K562 (cell line): ENCODE measurements around the gene OST4. TPM values are rescaled to one million over a fixed set of nuclear protein-coding genes. Genes with fewer than 3 reads are reported as not detected.
A peak's percentile ranks its signal among the peaks of the same experiment; 100 is the strongest.

Experiments used
- ARID2 ChIP-seq: fragments of 450-650 bp; IDR thresholded peaks from 2 replicates; pipeline ENCODE4 v1.6.1; 2017; ENCODE audit warnings: antibody characterized with exemption, mild to moderate bottlenecking
- BCOR ChIP-seq: fragments of 450-650 bp; IDR thresholded peaks from 2 replicates; pipeline ENCODE4 v1.6.1; 2016
- CBX5 ChIP-seq: IDR thresholded peaks from 2 replicates; pipeline ENCODE4 v1.6.1; 2014; ENCODE audit warnings: low read depth, borderline replicate concordance
- CBX8 ChIP-seq: fragments of 200-600 bp; sonication (generic); IDR thresholded peaks from 2 replicates; pipeline ENCODE4 v1.6.1; 2012; ENCODE audit warnings: borderline replicate concordance, mixed run types, low read depth, mild to moderate bottlenecking, moderate library complexity, mixed read lengths, low read length, control low read depth, inconsistent platforms; ENCODE audit not compliant: poor library complexity, severe bottlenecking; ENCODE audit errors: extremely low read depth
- FOS ChIP-seq: IDR thresholded peaks from 3 replicates; pipeline ENCODE4 v1.6.1; 2011; ENCODE audit not compliant: insufficient read length; ENCODE audit errors: extremely low read depth
- FOXA3 ChIP-seq, 2 experiments: fragments of 450-650 bp in 1 of 2; sonication (generic) in 1 of 2; formaldehyde crosslinking; IDR thresholded peaks in 1 of 2; conservative IDR thresholded peaks in 1 of 2; 2 replicates each; pipeline versions ENCODE4 v1.4.0 to v1.8.0; 2020 to 2022; ENCODE audit warnings: mild to moderate bottlenecking in 2 of 2, missing genetic modification reagents in 1 of 2
- FUS ChIP-seq: fragments of 200-400 bp; formaldehyde crosslinking; optimal IDR thresholded peaks from 2 replicates; pipeline ENCODE3; 2017; ENCODE audit warnings: low read depth, low read length
- HDAC1 ChIP-seq, 2 experiments: fragments of 450-650 bp; IDR thresholded peaks; 2 replicates each; pipeline ENCODE4 v1.6.1; 2016 to 2017; ENCODE audit warnings: inconsistent platforms in 1 of 2, mild to moderate bottlenecking in 1 of 2, moderate library complexity in 1 of 2
- MAFF ChIP-seq: IDR thresholded peaks from 2 replicates; pipeline ENCODE4 v1.6.1; 2012; ENCODE audit warnings: low read length, improper control_type of control experiment
- MCM2 ChIP-seq: fragments of 450-650 bp; IDR thresholded peaks from 2 replicates; pipeline ENCODE4 v1.6.1; 2017; ENCODE audit warnings: low read depth, mild to moderate bottlenecking
- MED1 ChIP-seq: sonication (generic); formaldehyde crosslinking; IDR thresholded peaks from 2 replicates; pipeline ENCODE4 v1.8.1; 2023; ENCODE audit warnings: missing genetic modification reagents, borderline replicate concordance
- MEF2D ChIP-seq: conservative IDR thresholded peaks from 2 replicates; pipeline ENCODE4 v1.6.1; 2016; ENCODE audit warnings: low read depth, missing genetic modification characterization, missing compliant biosample characterization
- PTRF ChIP-seq: fragments of 450-650 bp; IDR thresholded peaks from 2 replicates; pipeline ENCODE4 v1.6.1; 2016; ENCODE audit warnings: mild to moderate bottlenecking, missing genetic modification characterization, missing compliant biosample characterization
- RAD21 ChIP-seq, 2 experiments: fragments of 250-450 bp in 1 of 2; fragments of 450-650 bp in 1 of 2; sonication (Bioruptor Pico) in 1 of 2; formaldehyde crosslinking in 1 of 2; IDR thresholded peaks in 1 of 2; conservative IDR thresholded peaks in 1 of 2; 2 replicates each; pipeline versions ENCODE4 v1.4.0 to v1.8.0; 2020 to 2022; ENCODE audit warnings: mild to moderate bottlenecking in 2 of 2, moderate library complexity in 1 of 2
- RCOR1 ChIP-seq, 2 experiments: IDR thresholded peaks; 2 replicates each; pipeline ENCODE4 v1.6.1; 2012; ENCODE audit warnings: low read depth in 2 of 2, low read length in 2 of 2, borderline replicate concordance in 1 of 2, improper control_type of control experiment in 1 of 2
- TAF15 ChIP-seq: fragments of 200-400 bp; formaldehyde crosslinking; IDR thresholded peaks from 2 replicates; pipeline ENCODE4 v1.6.1; 2017; ENCODE audit warnings: mild to moderate bottlenecking, low read depth, low read length, moderate library complexity
- TAF9B ChIP-seq: fragments of 450-650 bp; IDR thresholded peaks from 2 replicates; pipeline ENCODE4 v1.6.1; 2018; ENCODE audit warnings: mild to moderate bottlenecking; ENCODE audit not compliant: partially characterized antibody
- TRIM28 ChIP-seq: fragments of 450-650 bp; IDR thresholded peaks from 2 replicates; pipeline ENCODE4 v1.6.1; 2017
- ZFX ChIP-seq: sonication (generic); formaldehyde crosslinking; IDR thresholded peaks from 2 replicates; pipeline ENCODE4 v1.8.0; 2022; ENCODE audit warnings: mild to moderate bottlenecking, missing genetic modification reagents, moderate library complexity
- ZNF121 ChIP-seq: sonication (generic); formaldehyde crosslinking; conservative IDR thresholded peaks from 2 replicates; pipeline ENCODE4 v1.8.0; 2022; ENCODE audit warnings: missing genetic modification reagents
- ZNF124 ChIP-seq: sonication (generic); formaldehyde crosslinking; IDR thresholded peaks from 2 replicates; pipeline ENCODE4 v1.8.1; 2022; ENCODE audit warnings: missing genetic modification reagents
- ZNF143 ChIP-seq: sonication (generic); formaldehyde crosslinking; IDR thresholded peaks from 2 replicates; pipeline ENCODE4 v1.9.0; 2022; ENCODE audit warnings: mild to moderate bottlenecking, missing genetic modification reagents
- ZNF785 ChIP-seq: fragments of 250-450 bp; sonication (Bioruptor Pico); IDR thresholded peaks from 2 replicates; pipeline ENCODE4 v1.4.0; 2020; ENCODE audit warnings: mild to moderate bottlenecking
- polyA plus RNA-seq, 8 experiments: library from polyadenylated mRNA; depleted of rRNA in 4 of 8; stranded (reverse) in 5 of 8; unstranded in 3 of 8; fragments of >200 nt; fragmentation: Nextera tagmentation in 2 of 8; fragmentation: Illumina TruSeq in 1 of 8; extraction: Ambion mirVana in 2 of 8; extraction: Trizol in 1 of 8; gene quantifications; 2 replicates each; pipeline versions ENCODE4 v1.2.1 to v1.2.3, GENCODE V29; 2011 to 2014; ENCODE audit warnings: inconsistent platforms in 1 of 8, missing spikeins in 1 of 8
- total RNA-seq, 7 experiments: library from RNA; depleted of rRNA in 6 of 7; stranded (reverse); fragments of >200 nt in 6 of 7; fragmentation: Illumina TruSeq in 2 of 7; extraction: Trizol in 2 of 7; gene quantifications; 2 replicates each; pipeline versions ENCODE4 v1.2.1 to v1.2.3, GENCODE V29; 2011 to 2021; ENCODE audit warnings: low replicate concordance in 1 of 7
- TF ChIP-seq, protein P1 (sequence below): fragments of 250-450 bp; sonication (Bioruptor Pico); IDR thresholded peaks from 2 replicates; pipeline ENCODE4 v1.6.1; 2021; ENCODE audit warnings: mild to moderate bottlenecking
- TF ChIP-seq, protein P2 (sequence below): fragments of 250-450 bp; sonication (Bioruptor Pico); IDR thresholded peaks from 2 replicates; pipeline ENCODE4 v1.4.0; 2020; ENCODE audit warnings: borderline replicate concordance
- TF ChIP-seq, protein P3 (sequence below), 2 experiments: fragments of 200-800 bp in 1 of 2; sonication (Bioruptor generic) in 1 of 2; sonication (generic) in 1 of 2; formaldehyde crosslinking in 1 of 2; IDR thresholded peaks in 1 of 2; conservative IDR thresholded peaks in 1 of 2; 2 replicates each; pipeline versions ENCODE4 v1.5.0 to v1.6.1; 2016 to 2020; ENCODE audit warnings: missing compliant biosample characterization in 1 of 2, missing genetic modification characterization in 1 of 2, missing genetic modification reagents in 1 of 2

OST4 gene
- total and polyA plus RNA-seq, 9 of the 15 experiments (the other 6 are each of a cell fraction or from before 2014, with no cell fraction given), result 186 to 1,155 (median 355) TPM

DNA sequence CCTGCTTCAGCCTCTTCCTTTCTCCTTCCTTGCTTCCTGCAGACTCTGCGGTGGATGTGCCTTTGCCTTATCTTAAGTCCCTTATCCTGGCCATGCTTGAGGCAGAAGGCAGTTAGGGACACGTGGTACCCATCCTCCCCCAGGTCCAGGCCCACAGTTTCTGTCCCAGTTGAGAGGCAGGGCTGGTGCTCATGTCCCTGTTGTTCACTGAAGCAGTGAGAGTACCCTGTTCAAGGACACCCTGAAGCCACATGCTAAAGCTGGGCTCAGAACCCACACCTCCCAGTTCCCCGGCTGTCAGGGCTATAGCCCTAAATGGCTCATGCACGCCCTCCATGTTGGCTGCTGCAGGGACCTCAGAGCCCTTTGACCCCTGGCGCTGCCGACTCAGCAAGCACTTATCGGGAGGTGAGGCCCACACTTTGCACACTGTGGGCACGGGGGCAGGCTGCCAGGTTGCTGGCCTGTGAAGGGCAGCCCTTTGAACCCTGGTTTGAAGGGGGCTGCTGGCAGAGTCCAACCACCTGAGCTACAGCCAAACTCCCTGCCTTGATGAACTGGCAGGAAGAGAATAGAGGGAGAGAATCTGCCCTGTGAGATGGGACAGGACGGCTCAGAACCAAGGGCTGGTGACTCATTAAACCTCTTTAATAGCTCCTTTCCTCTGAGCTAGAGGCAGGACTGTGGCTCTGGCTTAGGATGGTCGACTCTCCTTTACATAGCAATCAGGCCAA lies 21.4 kb upstream of the OST4 start (continued):
- peak; percentile 57; the same call in 1 of the 2 replicates for TF ChIP-seq MEF2D (tag)
- TF ChIP-seq, protein P1, sequence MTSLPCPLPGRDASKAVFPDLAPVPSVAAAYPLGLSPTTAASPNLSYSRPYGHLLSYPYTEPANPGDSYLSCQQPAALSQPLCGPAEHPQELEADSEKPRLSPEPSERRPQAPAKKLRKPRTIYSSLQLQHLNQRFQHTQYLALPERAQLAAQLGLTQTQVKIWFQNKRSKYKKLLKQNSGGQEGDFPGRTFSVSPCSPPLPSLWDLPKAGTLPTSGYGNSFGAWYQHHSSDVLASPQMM (CRISPR knock-in tag), result no peak
- TF ChIP-seq FUS, result no peak
- no peak for TF ChIP-seq CBX5
- TF ChIP-seq TRIM28, result no peak
- peak; percentile 29; the same call in 1 of the 2 replicates for TF ChIP-seq ZNF143 (CRISPR knock-in tag)
- TF ChIP-seq TAF15, result no peak
- peak; percentile 68 to 97; a peak in 3 of 4 replicates for TF ChIP-seq RCOR1 (IDR thresholded peaks at IDR 0.05; ENCODE audit: borderline replicate concordance in 1 of 2, low read depth in 2 of 2, low read length in 2 of 2)
- no peak for TF ChIP-seq TAF9B
- no peak for TF ChIP-seq MCM2
- no peak for TF ChIP-seq BCOR
- no peak for TF ChIP-seq FOS
- no peak for TF ChIP-seq PTRF (tag)
- no peak for TF ChIP-seq MAFF
- no peak for TF ChIP-seq MED1 (CRISPR knock-in tag)
- TF ChIP-seq ZNF121, result no peak
- no peak for TF ChIP-seq FOXA3 (CRISPR knock-in tag; conservative IDR thresholded peaks at IDR 0.05 in 1 of 2, IDR thresholded peaks at IDR 0.05 in 1 of 2)
- TF ChIP-seq, protein P2, sequence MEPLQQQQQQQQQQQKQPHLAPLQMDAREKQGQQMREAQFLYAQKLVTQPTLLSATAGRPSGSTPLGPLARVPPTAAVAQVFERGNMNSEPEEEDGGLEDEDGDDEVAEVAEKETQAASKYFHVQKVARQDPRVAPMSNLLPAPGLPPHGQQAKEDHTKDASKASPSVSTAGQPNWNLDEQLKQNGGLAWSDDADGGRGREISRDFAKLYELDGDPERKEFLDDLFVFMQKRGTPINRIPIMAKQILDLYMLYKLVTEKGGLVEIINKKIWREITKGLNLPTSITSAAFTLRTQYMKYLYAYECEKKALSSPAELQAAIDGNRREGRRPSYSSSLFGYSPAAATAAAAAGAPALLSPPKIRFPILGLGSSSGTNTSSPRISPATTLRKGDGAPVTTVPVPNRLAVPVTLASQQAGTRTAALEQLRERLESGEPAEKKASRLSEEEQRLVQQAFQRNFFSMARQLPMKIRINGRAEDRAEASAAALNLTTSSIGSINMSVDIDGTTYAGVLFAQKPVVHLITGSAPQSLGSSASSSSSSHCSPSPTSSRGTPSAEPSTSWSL, result no peak
- TF ChIP-seq CBX8, result no peak
- no peak for TF ChIP-seq RAD21 (CRISPR knock-in tag; conservative IDR thresholded peaks at IDR 0.05 in 1 of 2, IDR thresholded peaks at IDR 0.05 in 1 of 2)
- TF ChIP-seq HDAC1 (IDR thresholded peaks at IDR 0.05), result peak in 1 of 2 experiments; percentile 86; a peak in 1 of 4 replicates
- no peak for TF ChIP-seq ZNF785 (CRISPR knock-in tag)
- TF ChIP-seq ZFX, result peak; percentile 22; the same call in 1 of the 2 replicates
- TF ChIP-seq, protein P3, sequence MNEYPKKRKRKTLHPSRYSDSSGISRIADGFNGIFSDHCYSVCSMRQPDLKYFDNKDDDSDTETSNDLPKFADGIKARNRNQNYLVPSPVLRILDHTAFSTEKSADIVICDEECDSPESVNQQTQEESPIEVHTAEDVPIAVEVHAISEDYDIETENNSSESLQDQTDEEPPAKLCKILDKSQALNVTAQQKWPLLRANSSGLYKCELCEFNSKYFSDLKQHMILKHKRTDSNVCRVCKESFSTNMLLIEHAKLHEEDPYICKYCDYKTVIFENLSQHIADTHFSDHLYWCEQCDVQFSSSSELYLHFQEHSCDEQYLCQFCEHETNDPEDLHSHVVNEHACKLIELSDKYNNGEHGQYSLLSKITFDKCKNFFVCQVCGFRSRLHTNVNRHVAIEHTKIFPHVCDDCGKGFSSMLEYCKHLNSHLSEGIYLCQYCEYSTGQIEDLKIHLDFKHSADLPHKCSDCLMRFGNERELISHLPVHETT (CRISPR knock-in tag; conservative IDR thresholded peaks at IDR 0.05 in 1 of 2, IDR thresholded peaks at IDR 0.05 in 1 of 2), result peak in 1 of 2 experiments; percentile 92; a peak in 2 of 4 replicates
- no peak for TF ChIP-seq ARID2
- TF ChIP-seq ZNF124, result no peak
